ENCODE data around the gene FAT3.

The FAT3 gene

GRCh38 chr11:92222701-92223100, 1.9 kb upstream of the FAT3 start:
- Histone ChIP-seq H3K27me3 (replicated peaks in 2 of 5; ENCODE audit: control insufficient read depth in 4 of 5, insufficient read depth in 5 of 5, low read length in 4 of 5) (peaks cover 19 to 72% (median 25%) of the 10 kb centered on the region in 5 experiments), H3K9me3 (ENCODE audit: control extremely low read depth in 1 of 5, control insufficient read depth in 4 of 5, insufficient read depth in 2 of 5, low read depth in 1 of 5, low read length in 4 of 5) (peaks cover 0 to 7% (median 0%) of the 10 kb centered on the region in 5 experiments), H3K4me3 (ENCODE audit: control insufficient read depth in 1 of 7, extremely low read depth in 1 of 7, insufficient read depth in 4 of 7, low read depth in 2 of 7, low read length in 6 of 7) (no peak overlapping the region), H3K4me1 (ENCODE audit: control extremely low read depth in 1 of 4, control insufficient read depth in 4 of 4, insufficient read depth in 4 of 4, low read length in 3 of 4) (peaks cover 0 to 23% (median 8%) of the 10 kb centered on the region in 4 experiments), H3K36me3 (ENCODE audit: control insufficient read depth in 4 of 4, insufficient read depth in 4 of 4, low read length in 3 of 4) (no peaks in the 10 kb centered on the region), H3K27ac (ENCODE audit: insufficient read depth in 1 of 2, low read depth in 1 of 2, low read length in 2 of 2, poor library complexity in 1 of 2, severe bottlenecking in 2 of 2) (no peak overlapping the region)
- 67% methylated on average over 1 of the region's 1 CpG for WGBS (ENCODE audit: insufficient coverage)
- ChIA-PET POLR2A (no interaction called here), CTCF (no interaction called here)
- no peak for DNase-seq

- H3K36me3 ChIP-seq (ENCODE audit: control insufficient read depth in 4 of 4, insufficient read depth in 4 of 4, low read length in 3 of 4) = no peaks in the 10 kb centered on the region
- peaks cover 0 to 7% (median 0%) of the 10 kb centered on the region in 5 experiments for H3K9me3 ChIP-seq (ENCODE audit: control extremely low read depth in 1 of 5, control insufficient read depth in 4 of 5, insufficient read depth in 2 of 5, low read depth in 1 of 5, low read length in 4 of 5)
- whole genome bisulfite sequencing (ENCODE audit: insufficient coverage) = 2% methylated on average over 8 of the region's 8 CpGs
- CTCF ChIA-PET = no interaction called here
- no peak overlapping the region for H3K27ac ChIP-seq (ENCODE audit: insufficient read depth in 1 of 2, low read depth in 1 of 2, low read length in 2 of 2, poor library complexity in 1 of 2, severe bottlenecking in 2 of 2)
- H3K4me1 ChIP-seq (ENCODE audit: control extremely low read depth in 1 of 4, control insufficient read depth in 4 of 4, insufficient read depth in 4 of 4, low read length in 3 of 4) = peaks cover 0 to 23% (median 8%) of the 10 kb centered on the region in 4 experiments
- peaks cover 27 to 86% (median 34%) of the 10 kb centered on the region in 5 experiments for H3K27me3 ChIP-seq (replicated peaks in 2 of 5; ENCODE audit: control insufficient read depth in 4 of 5, insufficient read depth in 5 of 5, low read length in 4 of 5)
- POLR2A ChIA-PET = no interaction called here
- peak overlapping the region in 3 of 7 experiments; percentile 11 to 57 (median 15) for H3K4me3 ChIP-seq (ENCODE audit: control insufficient read depth in 1 of 7, extremely low read depth in 1 of 7, insufficient read depth in 4 of 7, low read depth in 2 of 7, low read length in 6 of 7)
- DNase-seq = no peak
Observed at GRCh38 chr11:92224054-92224406, 588 bp upstream of the FAT3 start.

- H3K36me3 ChIP-seq (ENCODE audit: control insufficient read depth in 4 of 4, insufficient read depth in 4 of 4, low read length in 3 of 4) = no peaks in the 10 kb centered on the region
- peaks cover 27 to 95% (median 36%) of the 10 kb centered on the region in 5 experiments for H3K27me3 ChIP-seq (replicated peaks in 2 of 5; ENCODE audit: control insufficient read depth in 4 of 5, insufficient read depth in 5 of 5, low read length in 4 of 5)
- WGBS (ENCODE audit: insufficient coverage) = 1% methylated on average over 30 of the region's 34 CpGs
- peaks cover 0 to 7% (median 0%) of the 10 kb centered on the region in 5 experiments for H3K9me3 ChIP-seq (ENCODE audit: control extremely low read depth in 1 of 5, control insufficient read depth in 4 of 5, insufficient read depth in 2 of 5, low read depth in 1 of 5, low read length in 4 of 5)
- ChIA-PET CTCF (no interaction called here), POLR2A (no interaction called here)
- peak overlapping the region in 5 of 7 experiments; percentile 13 to 57 (median 46) for H3K4me3 ChIP-seq (ENCODE audit: control insufficient read depth in 1 of 7, extremely low read depth in 1 of 7, insufficient read depth in 4 of 7, low read depth in 2 of 7, low read length in 6 of 7)
- no peak for DNase-seq
- no peak overlapping the region for H3K27ac ChIP-seq (ENCODE audit: insufficient read depth in 1 of 2, low read depth in 1 of 2, low read length in 2 of 2, poor library complexity in 1 of 2, severe bottlenecking in 2 of 2)
- H3K4me1 ChIP-seq (ENCODE audit: control extremely low read depth in 1 of 4, control insufficient read depth in 4 of 4, insufficient read depth in 4 of 4, low read length in 3 of 4) = peaks cover 0 to 23% (median 8%) of the 10 kb centered on the region in 4 experiments
Observed at GRCh38 chr11:92225125-92225567, 528 bp downstream of the FAT3 start.

GRCh38 chr11:92225568-92226330, 1.1 kb downstream of the FAT3 start:
- H3K4me3 ChIP-seq (ENCODE audit: control insufficient read depth in 1 of 7, extremely low read depth in 1 of 7, insufficient read depth in 4 of 7, low read depth in 2 of 7, low read length in 6 of 7) = peak overlapping the region in 2 of 7 experiments; percentile 24 to 31
- H3K36me3 ChIP-seq (ENCODE audit: control insufficient read depth in 4 of 4, insufficient read depth in 4 of 4, low read length in 3 of 4) = no peaks in the 10 kb centered on the region
- DNase-seq = peak in 1 of 3 donors; percentile 3
- WGBS (ENCODE audit: insufficient coverage) = under 1% methylated on average over 52 of the region's 54 CpGs
- H3K4me1 ChIP-seq (ENCODE audit: control extremely low read depth in 1 of 4, control insufficient read depth in 4 of 4, insufficient read depth in 4 of 4, low read length in 3 of 4) = peaks cover 0 to 23% (median 8%) of the 10 kb centered on the region in 4 experiments
- H3K27me3 ChIP-seq (replicated peaks in 2 of 5; ENCODE audit: control insufficient read depth in 4 of 5, insufficient read depth in 5 of 5, low read length in 4 of 5) = peaks cover 27 to 90% (median 35%) of the 10 kb centered on the region in 5 experiments
- POLR2A ChIA-PET = no interaction called here
- CTCF ChIA-PET = no interaction called here
- no peak overlapping the region for H3K27ac ChIP-seq (ENCODE audit: insufficient read depth in 1 of 2, low read depth in 1 of 2, low read length in 2 of 2, poor library complexity in 1 of 2, severe bottlenecking in 2 of 2)
- H3K9me3 ChIP-seq (ENCODE audit: control extremely low read depth in 1 of 5, control insufficient read depth in 4 of 5, insufficient read depth in 2 of 5, low read depth in 1 of 5, low read length in 4 of 5) = peaks cover 0 to 5% (median 0%) of the 10 kb centered on the region in 5 experiments

GRCh38 chr11:92226331-92227229, 2.0 kb downstream of the FAT3 start:
- 4% methylated on average over 40 of the region's 65 CpGs for WGBS (ENCODE audit: insufficient coverage)
- no peaks in the 10 kb centered on the region for H3K9me3 ChIP-seq (ENCODE audit: control extremely low read depth in 1 of 5, control insufficient read depth in 4 of 5, insufficient read depth in 2 of 5, low read depth in 1 of 5, low read length in 4 of 5)
- H3K36me3 ChIP-seq (ENCODE audit: control insufficient read depth in 4 of 4, insufficient read depth in 4 of 4, low read length in 3 of 4) = no peaks in the 10 kb centered on the region
- no peak overlapping the region for H3K27ac ChIP-seq (ENCODE audit: insufficient read depth in 1 of 2, low read depth in 1 of 2, low read length in 2 of 2, poor library complexity in 1 of 2, severe bottlenecking in 2 of 2)
- ChIA-PET POLR2A (no interaction called here), CTCF (no interaction called here)
- H3K27me3 ChIP-seq (replicated peaks in 2 of 5; ENCODE audit: control insufficient read depth in 4 of 5, insufficient read depth in 5 of 5, low read length in 4 of 5) = peaks cover 24 to 84% (median 38%) of the 10 kb centered on the region in 5 experiments
- H3K4me1 ChIP-seq (ENCODE audit: control extremely low read depth in 1 of 4, control insufficient read depth in 4 of 4, insufficient read depth in 4 of 4, low read length in 3 of 4) = peaks cover 0 to 23% (median 8%) of the 10 kb centered on the region in 4 experiments
- DNase-seq = no peak
- peak overlapping the region in 1 of 7 experiments; percentile 31 for H3K4me3 ChIP-seq (ENCODE audit: control insufficient read depth in 1 of 7, extremely low read depth in 1 of 7, insufficient read depth in 4 of 7, low read depth in 2 of 7, low read length in 6 of 7)

- CTCF ChIA-PET = no interaction called here
- no peak overlapping the region for H3K4me3 ChIP-seq (ENCODE audit: control insufficient read depth in 1 of 7, extremely low read depth in 1 of 7, insufficient read depth in 4 of 7, low read depth in 2 of 7, low read length in 6 of 7)
- no peaks in the 10 kb centered on the region for H3K36me3 ChIP-seq (ENCODE audit: control insufficient read depth in 4 of 4, insufficient read depth in 4 of 4, low read length in 3 of 4)
Observed at GRCh38 chr11:92227230-92227814, 2.7 kb downstream of the FAT3 start.

More at GRCh38 chr11:92227230-92227814, 2.7 kb downstream of the FAT3 start:
- POLR2A ChIA-PET = no interaction called here
- Histone ChIP-seq H3K27me3 (replicated peaks in 2 of 5; ENCODE audit: control insufficient read depth in 4 of 5, insufficient read depth in 5 of 5, low read length in 4 of 5) (peaks cover 21 to 81% (median 36%) of the 10 kb centered on the region in 5 experiments), H3K4me1 (ENCODE audit: control extremely low read depth in 1 of 4, control insufficient read depth in 4 of 4, insufficient read depth in 4 of 4, low read length in 3 of 4) (peaks cover 0 to 23% (median 8%) of the 10 kb centered on the region in 4 experiments), H3K9me3 (ENCODE audit: control extremely low read depth in 1 of 5, control insufficient read depth in 4 of 5, insufficient read depth in 2 of 5, low read depth in 1 of 5, low read length in 4 of 5) (no peaks in the 10 kb centered on the region), H3K27ac (ENCODE audit: insufficient read depth in 1 of 2, low read depth in 1 of 2, low read length in 2 of 2, poor library complexity in 1 of 2, severe bottlenecking in 2 of 2) (no peak overlapping the region)
- 3% methylated on average over 5 of the region's 13 CpGs for WGBS (ENCODE audit: insufficient coverage)
- no peak for DNase-seq

Data from common myeloid progenitor, CD34-positive (primary cell).